ENCODE results near the gene GNAT2. TPM values are rescaled to one million over a fixed set of nuclear protein-coding genes. Genes with fewer than 3 reads are reported as not detected.

The GNAT2 gene
- total and polyA plus RNA-seq, 8 donors, result 0.21 TPM; not detected in 7

GRCh38 chr1:109630898-109631512, 11.6 kb upstream of the GNAT2 start:
- peaks cover 2 to 3% of the 10 kb centered on the region in 2 donors for H3K4me1 ChIP-seq
- no peaks in the 10 kb centered on the region for H3K27me3 ChIP-seq
- DNase-seq (no peak), ATAC-seq (no peak)
- H3K36me3 ChIP-seq, result peaks cover 0 to 67% of the 10 kb centered on the region in 2 donors
- no peak overlapping the region for H3K27ac ChIP-seq
- no peak overlapping the region for H3K4me3 ChIP-seq
- TF ChIP-seq CTCF (IDR thresholded peaks at IDR 0.05), result no peak
- no peaks in the 10 kb centered on the region for H3K9me3 ChIP-seq
- intact Hi-C loops (cut with DNase I), result no loop called here

GRCh38 chr1:109630081-109630897, 10.9 kb upstream of the GNAT2 start:
- peak; percentile 22 to 29 for TF ChIP-seq CTCF (IDR thresholded peaks at IDR 0.05)
- Histone ChIP-seq H3K36me3 (peaks cover 0 to 74% of the 10 kb centered on the region in 2 donors), H3K27me3 (no peaks in the 10 kb centered on the region), H3K4me1 (peaks cover 0 to 3% of the 10 kb centered on the region in 2 donors), H3K4me3 (no peak overlapping the region), H3K9me3 (no peaks in the 10 kb centered on the region), H3K27ac (no peak overlapping the region)
- DNase-seq, result peak in 1 of 4 donors; percentile 64
- ATAC-seq, result no peak
- intact Hi-C loops (cut with DNase I), result no loop called here

- Histone ChIP-seq H3K4me1 (peaks cover 0 to 5% of the 10 kb centered on the region in 2 donors), H3K9me3 (no peaks in the 10 kb centered on the region), H3K4me3 (no peak overlapping the region), H3K36me3 (peaks cover 0 to 76% of the 10 kb centered on the region in 2 donors), H3K27ac (no peak overlapping the region), H3K27me3 (no peaks in the 10 kb centered on the region)
- intact Hi-C loops (cut with DNase I), result no loop called here
- TF ChIP-seq CTCF (IDR thresholded peaks at IDR 0.05), result no peak
- ATAC-seq, result no peak
- no peak for DNase-seq
Observed at GRCh38 chr1:109629372-109630030, 10.1 kb upstream of the GNAT2 start.

- peaks cover 0 to 76% of the 10 kb centered on the region in 2 donors for H3K36me3 ChIP-seq
- no peak for ATAC-seq
- no peaks in the 10 kb centered on the region for H3K27me3 ChIP-seq
- no peak overlapping the region for H3K27ac ChIP-seq
- no peak overlapping the region for H3K4me3 ChIP-seq
- peak in 1 of 4 donors; percentile 73 for DNase-seq
- intact Hi-C loops (cut with DNase I), result no loop called here
- TF ChIP-seq CTCF (IDR thresholded peaks at IDR 0.05), result no peak
- no peaks in the 10 kb centered on the region for H3K9me3 ChIP-seq
- peaks cover 2 to 10% of the 10 kb centered on the region in 2 donors for H3K4me1 ChIP-seq
Observed at GRCh38 chr1:109628540-109629321, 9.3 kb upstream of the GNAT2 start.

Measured in left lung (tissue), 10 donors.